Mammary epithelial cell (primary cell): ENCODE measurements around the gene SEC61B.

Source experiments
- EZH2 ChIP-seq: IDR thresholded peaks from 2 replicates; pipeline ENCODE4 v1.6.1; 2012; ENCODE audit warnings: low read length, inconsistent platforms, borderline replicate concordance
- TF ChIP-seq, protein P1 (sequence below), 2 donors: IDR thresholded peaks in 1 of 2; conservative IDR thresholded peaks in 1 of 2; 2 replicates each; pipeline ENCODE4 v1.5.1; 2011 to 2012; ENCODE audit warnings: inconsistent platforms in 2 of 2, low read length in 2 of 2, mild to moderate bottlenecking in 2 of 2, control low read depth in 1 of 2, low read depth in 1 of 2; ENCODE audit not compliant: insufficient read depth in 1 of 2; ENCODE audit errors: extremely low read depth in 1 of 2

DNA sequence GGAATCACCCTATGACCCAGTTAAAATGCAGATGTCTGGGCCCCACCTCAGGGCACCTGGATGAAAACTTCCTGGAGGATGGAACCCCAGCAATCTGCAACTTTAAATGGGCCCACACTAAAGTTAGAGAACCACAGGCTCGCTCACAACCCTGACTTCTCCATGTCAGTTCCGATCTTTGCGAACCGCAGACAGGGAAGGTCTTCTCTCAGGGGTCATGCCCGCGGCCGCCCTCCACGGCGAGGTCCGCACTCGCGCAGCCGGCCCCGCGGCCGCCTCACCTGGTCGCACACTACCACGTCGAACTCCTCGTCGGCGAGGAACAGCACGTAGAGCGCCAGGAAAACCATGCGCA, 839 bp upstream of the SEC61B start:
- TF ChIP-seq, protein P1, sequence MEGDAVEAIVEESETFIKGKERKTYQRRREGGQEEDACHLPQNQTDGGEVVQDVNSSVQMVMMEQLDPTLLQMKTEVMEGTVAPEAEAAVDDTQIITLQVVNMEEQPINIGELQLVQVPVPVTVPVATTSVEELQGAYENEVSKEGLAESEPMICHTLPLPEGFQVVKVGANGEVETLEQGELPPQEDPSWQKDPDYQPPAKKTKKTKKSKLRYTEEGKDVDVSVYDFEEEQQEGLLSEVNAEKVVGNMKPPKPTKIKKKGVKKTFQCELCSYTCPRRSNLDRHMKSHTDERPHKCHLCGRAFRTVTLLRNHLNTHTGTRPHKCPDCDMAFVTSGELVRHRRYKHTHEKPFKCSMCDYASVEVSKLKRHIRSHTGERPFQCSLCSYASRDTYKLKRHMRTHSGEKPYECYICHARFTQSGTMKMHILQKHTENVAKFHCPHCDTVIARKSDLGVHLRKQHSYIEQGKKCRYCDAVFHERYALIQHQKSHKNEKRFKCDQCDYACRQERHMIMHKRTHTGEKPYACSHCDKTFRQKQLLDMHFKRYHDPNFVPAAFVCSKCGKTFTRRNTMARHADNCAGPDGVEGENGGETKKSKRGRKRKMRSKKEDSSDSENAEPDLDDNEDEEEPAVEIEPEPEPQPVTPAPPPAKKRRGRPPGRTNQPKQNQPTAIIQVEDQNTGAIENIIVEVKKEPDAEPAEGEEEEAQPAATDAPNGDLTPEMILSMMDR (conservative IDR thresholded peaks at IDR 0.05 in 1 of 2, IDR thresholded peaks at IDR 0.05 in 1 of 2; ENCODE audit: extremely low read depth in 1 of 2, insufficient read depth in 1 of 2, low read depth in 1 of 2, low read length in 2 of 2), result no peak
- TF ChIP-seq EZH2, result no peak
